Stomach (tissue), 4 donors: Measurements from ENCODE around the gene CETN1.

Experiments used
- POLR2A ChIP-seq, 4 donors: fragments of 450-650 bp; IDR thresholded peaks; one replicate each; pipeline ENCODE4 v1.6.1; 2016; ENCODE audit warnings: antibody characterized with exemption in 4 of 4, control low read depth in 2 of 4, mild to moderate bottlenecking in 1 of 4, moderate library complexity in 1 of 4
- POLR2AphosphoS5 ChIP-seq, 3 donors: sonication (generic); formaldehyde crosslinking; IDR thresholded peaks; one replicate each; pipeline ENCODE4 v1.6.1; 2016; ENCODE audit warnings: antibody characterized with exemption in 3 of 3
- TF ChIP-seq, protein P1 (sequence below), 7 experiments: fragments of 450-650 bp in 4 of 7; fragments of 200-600 bp in 3 of 7; sonication (generic) in 3 of 7; IDR thresholded peaks; one replicate each; pipeline ENCODE4 v1.5.1; 2016 to 2019; ENCODE audit warnings: antibody characterized with exemption in 7 of 7, control low read depth in 2 of 7, mild to moderate bottlenecking in 1 of 7

DNA sequence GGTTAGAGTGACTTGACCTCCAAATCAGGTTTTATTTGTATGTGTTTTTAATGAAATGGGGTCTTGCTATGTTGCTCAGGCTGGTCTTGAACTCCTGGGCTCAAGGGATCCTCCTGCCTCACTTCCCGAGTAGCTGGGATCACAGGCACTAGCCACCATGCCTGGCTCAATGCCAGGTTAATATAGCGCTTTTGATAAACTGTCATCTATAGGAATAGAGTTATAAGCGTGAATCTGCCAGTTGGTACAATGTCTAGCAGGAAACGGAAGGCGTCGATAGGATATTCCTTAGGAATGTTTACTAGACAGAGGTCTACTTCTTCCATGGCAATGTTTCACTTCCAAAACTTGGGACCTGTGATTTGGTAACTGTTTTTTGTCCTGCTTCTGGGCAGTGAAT lies 42.1 kb downstream of the CETN1 start:
- TF ChIP-seq, protein P1, sequence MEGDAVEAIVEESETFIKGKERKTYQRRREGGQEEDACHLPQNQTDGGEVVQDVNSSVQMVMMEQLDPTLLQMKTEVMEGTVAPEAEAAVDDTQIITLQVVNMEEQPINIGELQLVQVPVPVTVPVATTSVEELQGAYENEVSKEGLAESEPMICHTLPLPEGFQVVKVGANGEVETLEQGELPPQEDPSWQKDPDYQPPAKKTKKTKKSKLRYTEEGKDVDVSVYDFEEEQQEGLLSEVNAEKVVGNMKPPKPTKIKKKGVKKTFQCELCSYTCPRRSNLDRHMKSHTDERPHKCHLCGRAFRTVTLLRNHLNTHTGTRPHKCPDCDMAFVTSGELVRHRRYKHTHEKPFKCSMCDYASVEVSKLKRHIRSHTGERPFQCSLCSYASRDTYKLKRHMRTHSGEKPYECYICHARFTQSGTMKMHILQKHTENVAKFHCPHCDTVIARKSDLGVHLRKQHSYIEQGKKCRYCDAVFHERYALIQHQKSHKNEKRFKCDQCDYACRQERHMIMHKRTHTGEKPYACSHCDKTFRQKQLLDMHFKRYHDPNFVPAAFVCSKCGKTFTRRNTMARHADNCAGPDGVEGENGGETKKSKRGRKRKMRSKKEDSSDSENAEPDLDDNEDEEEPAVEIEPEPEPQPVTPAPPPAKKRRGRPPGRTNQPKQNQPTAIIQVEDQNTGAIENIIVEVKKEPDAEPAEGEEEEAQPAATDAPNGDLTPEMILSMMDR (IDR thresholded peaks at IDR 0.05) = no peak
- TF ChIP-seq POLR2A (IDR thresholded peaks at IDR 0.05) = no peak
- TF ChIP-seq POLR2AphosphoS5 (IDR thresholded peaks at IDR 0.05) = no peak
